GM18526 (cell line): ENCODE data around the gene MYBPC3.
A peak's percentile ranks its signal among the peaks of the same experiment; 100 is the strongest.

ENCODE experiments used
- POLR2A ChIP-seq: IDR thresholded peaks from 3 replicates; pipeline ENCODE4 v1.6.1; 2011; ENCODE audit not compliant: insufficient read length; ENCODE audit errors: extremely low read depth

MYBPC3 gene

GRCh38 chr11:47390422-47390760, 37.9 kb upstream of the MYBPC3 start:
- no peak for TF ChIP-seq POLR2A

DNA sequence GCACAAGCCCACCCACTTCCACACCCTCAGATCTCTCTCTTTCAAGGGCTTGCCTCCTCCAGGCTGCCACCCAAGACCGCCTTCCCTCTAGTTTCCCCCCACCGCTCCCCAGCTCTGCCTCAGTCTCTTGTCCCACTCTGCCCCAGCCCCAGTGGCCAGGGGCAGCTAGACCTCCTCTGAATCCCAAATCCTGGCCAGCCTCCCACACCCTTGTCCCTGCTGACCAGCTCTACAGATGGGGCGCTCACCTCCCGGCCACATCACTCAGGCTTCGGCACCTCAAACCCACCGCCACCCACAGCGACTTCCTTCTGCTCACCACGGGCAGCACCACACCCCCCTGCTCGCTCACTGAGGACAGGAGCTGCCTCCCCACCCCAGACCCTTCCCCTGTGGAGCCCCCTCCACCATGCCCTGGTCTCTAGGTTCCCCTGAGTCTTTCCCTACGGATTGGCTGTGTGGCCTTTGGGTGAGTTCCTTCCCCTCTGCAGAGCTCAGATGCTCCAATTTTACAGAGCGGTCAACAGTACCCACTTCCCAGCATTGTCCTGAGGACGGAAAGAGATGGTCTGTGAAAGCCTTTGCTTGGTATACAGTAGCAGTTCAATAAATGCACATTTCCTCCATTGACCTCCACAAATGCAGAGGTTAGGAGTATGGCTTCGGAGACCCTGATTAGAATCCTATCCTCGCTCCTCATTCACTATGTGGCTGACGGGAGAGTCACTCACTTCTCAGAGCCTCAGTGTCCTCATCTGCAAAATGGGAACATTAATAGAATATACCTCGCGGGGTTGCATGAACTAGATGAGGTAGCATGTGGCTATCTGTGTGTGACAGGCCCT, 37.3 kb upstream of the MYBPC3 start:
- no peak for TF ChIP-seq POLR2A

DNA sequence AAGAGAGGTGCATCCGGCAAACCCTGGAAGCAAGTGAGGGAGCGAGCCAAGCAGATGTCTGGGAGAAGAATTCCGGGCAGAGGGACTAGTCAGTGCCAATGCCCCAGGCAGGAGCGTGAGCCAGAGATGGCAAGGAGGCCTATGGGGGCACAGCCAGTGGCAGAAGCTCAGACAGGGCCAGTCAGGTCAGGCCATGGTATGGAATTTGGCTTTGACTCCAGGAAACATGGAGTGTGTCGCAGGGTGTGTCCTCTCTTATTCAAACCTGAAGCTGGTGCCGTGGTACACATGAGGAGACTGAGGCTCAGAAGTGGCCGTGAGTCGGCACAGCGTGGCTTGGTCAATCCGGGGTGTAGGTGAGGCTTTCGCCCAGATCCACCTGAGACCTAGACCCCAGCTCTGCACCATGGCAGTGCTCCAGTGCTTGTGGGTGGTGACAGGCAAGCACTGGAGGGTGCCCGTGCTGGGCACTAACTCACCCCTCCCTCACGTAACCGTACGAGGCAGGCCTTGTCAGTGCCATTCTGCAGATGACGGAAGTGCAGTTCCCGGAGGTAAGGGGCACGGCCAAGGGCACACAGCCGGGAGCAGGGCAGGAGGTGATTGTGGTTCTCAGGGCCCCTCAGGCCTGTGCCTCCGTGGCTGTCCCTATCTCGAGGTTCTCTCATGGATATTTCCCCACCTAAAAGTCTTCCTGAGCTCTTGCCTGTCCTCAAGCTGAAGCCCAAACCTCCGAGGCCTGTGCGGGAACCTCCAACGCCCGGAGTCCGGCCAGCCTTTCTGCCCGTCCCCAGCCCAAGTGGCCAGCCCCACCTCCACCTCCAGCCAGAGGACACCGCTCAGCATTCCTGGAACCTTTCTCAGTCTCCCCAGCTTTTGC, 36.4 kb upstream of the MYBPC3 start:
- no peak for TF ChIP-seq POLR2A

- TF ChIP-seq POLR2A: no peak
Measured at GRCh38 chr11:47387944-47388696, 35.6 kb upstream of the MYBPC3 start.

GRCh38 chr11:47384498-47384897, 32.0 kb upstream of the MYBPC3 start:
- no peak for TF ChIP-seq POLR2A

GRCh38 chr11:47383071-47383470, 30.6 kb upstream of the MYBPC3 start:
- TF ChIP-seq POLR2A: no peak

- no peak for TF ChIP-seq POLR2A
Measured at GRCh38 chr11:47380078-47380477, 27.6 kb upstream of the MYBPC3 start.

- no peak for TF ChIP-seq POLR2A
Measured at GRCh38 chr11:47379317-47379716, 26.8 kb upstream of the MYBPC3 start.

GRCh38 chr11:47378836-47379170, 26.3 kb upstream of the MYBPC3 start:
- TF ChIP-seq POLR2A: no peak

DNA sequence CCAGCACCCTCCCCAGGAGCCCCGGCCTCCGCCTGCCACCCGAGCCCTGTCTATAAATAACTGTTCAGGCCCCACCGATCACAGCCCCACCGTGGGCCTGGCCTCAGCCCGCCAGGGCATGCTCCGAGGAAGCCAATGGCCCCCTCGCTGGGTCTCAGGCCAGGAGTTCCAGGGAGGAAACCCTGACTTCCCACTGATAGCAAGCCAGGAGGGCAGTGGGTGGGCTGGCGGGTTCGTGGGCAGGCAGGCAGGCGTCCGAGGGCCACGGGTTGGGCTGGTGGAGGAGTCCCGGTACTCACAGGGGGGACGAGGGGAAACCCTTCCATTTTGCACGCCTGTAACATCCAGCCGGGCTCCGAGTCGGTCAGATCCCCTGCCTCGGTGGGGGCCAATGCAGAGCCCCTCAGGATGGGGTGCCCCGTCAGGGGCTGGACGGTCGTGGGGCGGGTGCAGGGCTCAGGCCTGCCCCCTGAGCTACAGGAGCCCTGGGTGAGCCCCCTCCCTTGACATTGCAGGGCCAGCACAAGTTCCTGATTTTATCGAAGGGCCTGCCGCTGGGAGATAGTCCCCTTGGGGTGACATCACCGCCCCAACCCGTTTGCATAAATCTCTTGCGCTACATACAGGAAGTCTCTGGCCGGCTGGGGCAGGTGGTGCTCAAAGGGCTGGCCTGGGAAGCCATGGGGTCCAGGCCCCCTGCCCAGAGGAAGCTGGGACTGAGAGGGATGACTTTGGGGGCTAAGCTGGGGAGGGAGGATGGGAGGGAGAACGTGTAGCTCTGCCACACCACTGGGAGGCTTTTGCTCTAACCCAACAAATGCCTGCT, 25.7 kb upstream of the MYBPC3 start, which contains the start of gene SPI1:
TSS of gene SPI1 (minus strand) at position 538 of the 826 bp plus-strand sequence. CDS start at position 344, 194 bp downstream.
- TF ChIP-seq POLR2A: peak; percentile 78

GRCh38 chr11:47377571-47378009, 25.1 kb upstream of the MYBPC3 start:
- TF ChIP-seq POLR2A: no peak

- TF ChIP-seq POLR2A: no peak
Measured at GRCh38 chr11:47376525-47377371, 24.2 kb upstream of the MYBPC3 start.

DNA sequence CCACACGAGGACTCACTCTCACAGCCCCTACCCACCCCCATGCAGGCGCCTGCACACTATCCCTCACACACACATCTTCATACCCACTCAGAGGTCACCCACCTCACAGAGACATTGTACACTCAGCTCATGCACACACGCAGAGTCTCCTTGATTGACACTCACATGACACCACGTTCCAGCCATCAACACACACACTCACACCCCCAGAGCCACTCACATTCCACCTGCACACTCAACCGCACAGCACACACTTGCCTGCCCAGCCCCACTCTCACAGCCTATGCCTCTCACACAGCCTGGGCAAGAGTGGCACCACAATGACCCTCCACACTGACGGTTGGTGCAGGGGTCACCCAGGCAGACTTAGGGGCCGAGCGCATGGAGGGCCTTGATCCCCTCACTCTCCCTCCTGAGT, 23.6 kb upstream of the MYBPC3 start:
- no peak for TF ChIP-seq POLR2A
